ENCODE data around the gene PSMD14.
A peak's percentile ranks its signal among the peaks of the same experiment; 100 is the strongest.

The PSMD14 gene

DNA sequence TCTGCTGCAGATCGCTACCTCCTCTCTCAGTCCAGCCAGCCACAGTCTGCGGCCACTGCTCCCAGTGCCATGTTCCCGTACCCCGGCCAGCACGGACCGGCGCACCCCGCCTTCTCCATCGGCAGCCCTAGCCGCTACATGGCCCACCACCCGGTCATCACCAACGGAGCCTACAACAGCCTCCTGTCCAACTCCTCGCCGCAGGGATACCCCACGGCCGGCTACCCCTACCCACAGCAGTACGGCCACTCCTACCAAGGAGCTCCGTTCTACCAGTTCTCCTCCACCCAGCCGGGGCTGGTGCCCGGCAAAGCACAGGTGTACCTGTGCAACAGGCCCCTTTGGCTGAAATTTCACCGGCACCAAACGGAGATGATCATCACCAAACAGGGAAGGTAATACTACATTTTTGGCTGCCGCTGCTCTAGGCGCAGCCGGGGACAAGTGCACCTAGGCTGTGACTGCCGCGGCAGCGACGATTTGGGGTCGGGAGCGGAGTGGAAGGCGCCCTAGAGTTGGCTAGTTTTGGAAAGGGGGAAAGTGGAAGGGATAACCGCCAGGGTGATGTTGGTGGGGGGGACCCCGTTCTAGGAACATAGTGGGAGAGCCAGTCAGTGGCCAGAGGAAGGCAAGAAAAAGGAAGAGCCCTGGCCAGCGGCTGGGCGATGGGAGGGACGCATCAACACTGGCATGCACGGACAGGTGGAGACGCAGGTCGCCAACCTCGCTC, 108.6 kb downstream of the PSMD14 start:
- TF ChIP-seq TAF1 (IDR thresholded peaks at IDR 0.05; ENCODE audit: borderline replicate concordance, low read depth, low read length) (no peak), POLR2A (IDR thresholded peaks at IDR 0.05; ENCODE audit: low read depth, low read length) (no peak), POLR2AphosphoS5 (IDR thresholded peaks at IDR 0.05; ENCODE audit: low read depth, low read length) (no peak)
- DNase-seq (ENCODE audit: insufficient read length) (no peak), FAIRE-seq (no peak)

DNA sequence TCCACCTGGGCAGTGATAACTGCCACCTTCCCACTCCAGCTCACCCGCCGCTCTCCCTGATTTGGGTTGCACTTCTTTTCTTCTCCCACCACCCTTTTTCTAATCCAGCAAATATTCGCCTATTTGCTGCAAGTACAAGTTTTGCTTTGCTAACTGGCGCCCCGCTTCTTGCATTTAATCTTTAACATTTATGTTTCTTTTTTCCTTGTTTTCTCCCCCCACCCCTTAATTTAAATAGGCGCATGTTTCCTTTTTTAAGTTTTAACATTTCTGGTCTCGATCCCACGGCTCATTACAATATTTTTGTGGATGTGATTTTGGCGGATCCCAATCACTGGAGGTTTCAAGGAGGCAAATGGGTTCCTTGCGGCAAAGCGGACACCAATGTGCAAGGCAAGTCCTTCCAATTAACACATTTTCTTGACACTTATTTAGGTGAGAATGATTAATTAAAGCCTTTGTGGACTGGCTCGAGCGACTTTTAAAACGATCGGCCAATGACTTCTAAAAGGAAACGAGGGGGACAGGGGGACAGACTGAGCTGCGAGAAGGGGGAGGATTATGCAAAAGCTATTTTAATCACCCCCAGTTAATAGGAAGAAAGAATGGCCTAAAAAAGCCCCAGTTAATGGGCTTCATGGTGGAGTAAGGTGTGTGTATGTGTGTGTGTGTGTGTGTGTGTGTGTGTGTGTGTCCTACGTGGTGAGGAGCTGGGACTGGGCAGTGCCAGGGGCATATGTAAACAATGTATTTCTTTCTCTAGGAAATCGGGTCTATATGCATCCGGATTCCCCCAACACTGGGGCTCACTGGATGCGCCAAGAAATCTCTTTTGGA, 109.4 kb downstream of the PSMD14 start:
- FAIRE-seq: no peak

DNA sequence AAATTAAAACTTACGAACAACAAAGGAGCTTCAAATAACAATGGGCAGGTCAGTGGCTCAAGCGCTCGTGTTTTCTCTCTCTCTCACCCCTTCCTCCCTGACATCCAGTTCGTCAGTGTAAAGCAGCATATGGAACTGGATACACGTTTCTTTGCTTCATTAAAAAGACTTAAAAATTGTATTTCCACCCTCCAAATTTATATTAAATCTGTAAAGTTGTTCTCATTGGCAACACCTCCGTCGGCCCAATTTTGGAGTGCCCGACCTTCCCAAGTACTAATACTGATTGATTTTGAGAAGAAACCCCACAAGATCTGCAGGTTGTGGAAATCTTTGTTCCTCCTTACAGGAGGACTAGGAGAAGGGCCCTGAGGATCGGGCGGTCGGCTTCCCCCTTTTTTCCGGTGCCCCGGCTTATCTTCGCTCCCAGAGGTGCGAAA, 110.1 kb downstream of the PSMD14 start:
- no peak for FAIRE-seq
- no peak for DNase-seq (ENCODE audit: insufficient read length)
- TF ChIP-seq POLR2A (IDR thresholded peaks at IDR 0.05; ENCODE audit: low read depth, low read length) (no peak), TAF1 (IDR thresholded peaks at IDR 0.05; ENCODE audit: borderline replicate concordance, low read depth, low read length) (no peak), POLR2AphosphoS5 (IDR thresholded peaks at IDR 0.05; ENCODE audit: low read depth, low read length) (no peak)

More for the DNA sequence above, 109.4 kb downstream of the PSMD14 start:
- DNase-seq (ENCODE audit: insufficient read length): no peak
- TF ChIP-seq TAF1 (IDR thresholded peaks at IDR 0.05; ENCODE audit: borderline replicate concordance, low read depth, low read length) (no peak), POLR2A (IDR thresholded peaks at IDR 0.05; ENCODE audit: low read depth, low read length) (no peak), POLR2AphosphoS5 (IDR thresholded peaks at IDR 0.05; ENCODE audit: low read depth, low read length) (no peak)

DNA sequence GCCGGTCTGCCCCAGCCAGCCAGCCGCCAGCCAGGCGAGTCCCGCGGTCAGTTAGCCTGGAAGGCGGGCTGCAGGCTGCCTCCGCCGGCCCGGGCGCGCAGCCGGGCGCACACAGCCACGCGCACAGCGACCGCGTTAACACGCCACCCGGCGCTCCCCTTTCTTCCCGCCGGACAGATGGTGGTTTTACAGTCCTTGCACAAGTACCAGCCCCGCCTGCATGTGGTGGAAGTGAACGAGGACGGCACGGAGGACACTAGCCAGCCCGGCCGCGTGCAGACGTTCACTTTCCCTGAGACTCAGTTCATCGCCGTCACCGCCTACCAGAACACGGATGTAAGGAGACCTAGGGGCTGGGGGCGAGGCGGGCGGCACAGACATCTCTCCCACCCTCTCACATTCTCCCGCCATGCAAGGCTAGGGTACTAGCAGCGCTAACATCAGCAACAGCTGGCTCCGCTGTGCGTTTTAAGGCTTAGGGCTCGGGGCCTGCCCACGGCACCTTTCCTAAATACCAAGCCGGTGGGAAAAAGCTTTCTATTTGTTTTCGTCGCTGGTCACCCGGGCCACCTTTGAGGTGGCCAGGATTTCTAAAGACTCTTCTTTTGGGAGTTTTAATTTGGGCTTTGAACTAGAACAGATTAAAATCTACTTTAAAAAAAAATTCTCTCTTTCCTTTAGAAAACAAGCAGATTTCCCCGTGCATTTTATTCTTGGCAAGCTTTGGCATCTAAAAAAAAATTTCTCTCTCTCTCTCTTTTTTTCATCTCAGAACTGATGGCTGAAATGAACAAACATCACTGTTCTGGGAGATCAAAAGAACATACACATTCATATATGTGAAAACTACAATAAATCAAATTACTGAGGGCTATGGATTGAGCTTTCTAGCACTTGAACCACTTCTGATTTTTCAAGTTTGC, 110.8 kb downstream of the PSMD14 start:
- DNase-seq (ENCODE audit: insufficient read length) (no peak), FAIRE-seq (peak; percentile 51)
- no peak for TF ChIP-seq TAF1 (IDR thresholded peaks at IDR 0.05; ENCODE audit: borderline replicate concordance, low read depth, low read length)
- TF ChIP-seq POLR2AphosphoS5 (IDR thresholded peaks at IDR 0.05; ENCODE audit: low read depth, low read length): no peak
- TF ChIP-seq POLR2A (IDR thresholded peaks at IDR 0.05; ENCODE audit: low read depth, low read length): no peak

- TF ChIP-seq POLR2A (IDR thresholded peaks at IDR 0.05; ENCODE audit: low read depth, low read length) (no peak), TAF1 (IDR thresholded peaks at IDR 0.05; ENCODE audit: borderline replicate concordance, low read depth, low read length) (no peak), POLR2AphosphoS5 (IDR thresholded peaks at IDR 0.05; ENCODE audit: low read depth, low read length) (no peak)
- FAIRE-seq: no peak
- DNase-seq (ENCODE audit: insufficient read length): no peak
Measured at GRCh38 chr2:161419638-161420190, 111.5 kb downstream of the PSMD14 start.

DNA sequence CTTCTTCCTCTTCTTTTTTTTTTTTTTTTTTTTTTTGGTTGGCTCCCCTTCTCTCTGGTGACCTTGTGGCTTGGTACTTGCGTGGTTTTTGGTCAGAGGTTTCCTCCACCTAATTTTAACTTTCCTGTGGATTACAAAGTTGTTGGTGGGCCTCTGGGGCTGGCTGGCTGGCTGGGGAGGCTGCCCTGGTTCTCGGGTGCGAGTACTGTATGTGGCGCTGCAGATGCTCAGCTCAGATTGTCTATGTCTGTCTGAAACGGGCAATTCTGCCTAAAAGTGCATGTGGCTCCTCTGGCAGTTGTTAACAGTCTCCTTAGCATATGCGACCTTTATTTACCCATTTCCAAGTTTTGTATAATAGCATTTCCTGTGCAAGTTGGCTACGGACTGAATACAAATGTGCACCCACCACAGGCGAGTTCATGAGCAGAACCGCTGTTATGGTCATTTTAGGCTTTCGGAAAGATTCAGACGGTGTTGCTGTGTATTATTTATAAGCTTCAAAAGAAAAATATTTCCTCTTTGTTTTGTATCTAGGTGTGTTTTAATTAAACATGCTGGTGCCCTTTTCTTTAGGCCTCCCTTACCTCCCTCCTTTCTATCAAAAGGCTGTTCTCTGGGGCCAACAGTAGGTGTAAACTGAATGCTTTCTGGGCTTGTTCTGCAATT, 112.3 kb downstream of the PSMD14 start:
- peak; percentile 58 for FAIRE-seq
- DNase-seq (ENCODE audit: insufficient read length): no peak
- TF ChIP-seq POLR2A (IDR thresholded peaks at IDR 0.05; ENCODE audit: low read depth, low read length): no peak
- no peak for TF ChIP-seq TAF1 (IDR thresholded peaks at IDR 0.05; ENCODE audit: borderline replicate concordance, low read depth, low read length)
- no peak for TF ChIP-seq POLR2AphosphoS5 (IDR thresholded peaks at IDR 0.05; ENCODE audit: low read depth, low read length)

GRCh38 chr2:161421686-161422085, 113.5 kb downstream of the PSMD14 start:
- FAIRE-seq (no peak), DNase-seq (ENCODE audit: insufficient read length) (no peak)
- no peak for TF ChIP-seq POLR2A (IDR thresholded peaks at IDR 0.05; ENCODE audit: low read depth, low read length)
- no peak for TF ChIP-seq TAF1 (IDR thresholded peaks at IDR 0.05; ENCODE audit: borderline replicate concordance, low read depth, low read length)
- no peak for TF ChIP-seq POLR2AphosphoS5 (IDR thresholded peaks at IDR 0.05; ENCODE audit: low read depth, low read length)

DNA sequence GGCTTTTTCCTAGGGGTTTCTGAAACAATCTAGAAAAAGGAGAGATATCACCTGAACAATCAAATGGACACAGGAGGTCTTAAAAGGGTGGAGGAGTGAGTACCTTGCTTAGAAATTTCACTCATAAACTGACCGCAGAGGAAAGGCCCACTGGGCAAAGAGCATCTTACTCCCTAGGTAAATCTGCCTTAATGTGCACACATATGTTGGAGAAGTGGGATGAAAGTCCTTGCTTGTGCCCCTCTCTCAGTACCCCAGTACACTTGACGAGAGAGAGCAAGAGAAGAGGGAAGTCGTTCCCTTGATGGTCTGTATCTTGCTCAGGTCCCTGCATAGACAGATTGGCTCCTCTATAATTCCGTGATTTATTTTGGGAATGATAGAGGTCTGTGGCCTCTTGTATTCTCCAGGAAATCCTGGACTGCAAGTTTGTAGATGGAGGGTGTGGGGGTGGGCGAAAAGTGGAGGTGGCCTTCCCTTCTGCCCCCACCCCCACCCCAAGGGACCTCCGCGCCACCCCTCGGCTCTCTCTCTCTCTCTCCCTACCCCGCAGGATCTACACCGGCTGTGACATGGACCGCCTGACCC, 114.7 kb downstream of the PSMD14 start:
- FAIRE-seq (no peak), DNase-seq (ENCODE audit: insufficient read length) (no peak)
- no peak for TF ChIP-seq POLR2AphosphoS5 (IDR thresholded peaks at IDR 0.05; ENCODE audit: low read depth, low read length)

DNA sequence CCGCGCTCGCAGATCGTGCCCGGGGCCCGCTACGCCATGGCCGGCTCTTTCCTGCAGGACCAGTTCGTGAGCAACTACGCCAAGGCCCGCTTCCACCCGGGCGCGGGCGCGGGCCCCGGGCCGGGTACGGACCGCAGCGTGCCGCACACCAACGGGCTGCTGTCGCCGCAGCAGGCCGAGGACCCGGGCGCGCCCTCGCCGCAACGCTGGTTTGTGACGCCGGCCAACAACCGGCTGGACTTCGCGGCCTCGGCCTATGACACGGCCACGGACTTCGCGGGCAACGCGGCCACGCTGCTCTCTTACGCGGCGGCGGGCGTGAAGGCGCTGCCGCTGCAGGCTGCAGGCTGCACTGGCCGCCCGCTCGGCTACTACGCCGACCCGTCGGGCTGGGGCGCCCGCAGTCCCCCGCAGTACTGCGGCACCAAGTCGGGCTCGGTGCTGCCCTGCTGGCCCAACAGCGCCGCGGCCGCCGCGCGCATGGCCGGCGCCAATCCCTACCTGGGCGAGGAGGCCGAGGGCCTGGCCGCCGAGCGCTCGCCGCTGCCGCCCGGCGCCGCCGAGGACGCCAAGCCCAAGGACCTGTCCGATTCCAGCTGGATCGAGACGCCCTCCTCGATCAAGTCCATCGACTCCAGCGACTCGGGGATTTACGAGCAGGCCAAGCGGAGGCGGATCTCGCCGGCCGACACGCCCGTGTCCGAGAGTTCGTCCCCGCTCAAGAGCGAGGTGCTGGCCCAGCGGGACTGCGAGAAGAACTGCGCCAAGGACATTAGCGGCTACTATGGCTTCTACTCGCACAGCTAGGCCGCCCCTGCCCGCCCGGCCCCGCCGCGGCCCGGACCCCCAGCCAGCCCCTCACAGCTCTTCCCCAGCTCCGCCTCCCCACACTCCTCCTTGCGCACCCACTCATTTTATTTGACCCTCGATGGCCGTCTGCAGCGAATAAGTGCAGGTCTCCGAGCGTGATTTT, 115.5 kb downstream of the PSMD14 start:
- FAIRE-seq: no peak
- TF ChIP-seq POLR2AphosphoS5 (IDR thresholded peaks at IDR 0.05; ENCODE audit: low read depth, low read length) (no peak), POLR2A (IDR thresholded peaks at IDR 0.05; ENCODE audit: low read depth, low read length) (no peak), TAF1 (IDR thresholded peaks at IDR 0.05; ENCODE audit: borderline replicate concordance, low read depth, low read length) (no peak)
- DNase-seq (ENCODE audit: insufficient read length): no peak

Data from GM12892 (cell line).